NT2/D1 (cell line): ENCODE results near the gene CBR3.

ENCODE experiments used
- SUZ12 ChIP-seq: IDR thresholded peaks from 2 replicates; pipeline ENCODE4 v1.6.1; 2011; ENCODE audit not compliant: insufficient read length, insufficient read depth; ENCODE audit errors: extremely low read depth
- YY1 ChIP-seq: IDR thresholded peaks from 2 replicates; pipeline ENCODE4 v1.6.1; 2011; ENCODE audit not compliant: insufficient read length, insufficient read depth

- no peak for TF ChIP-seq YY1
- no peak for TF ChIP-seq SUZ12
Observed at GRCh38 chr21:36105327-36105842, 29.5 kb upstream of the CBR3 start.
